Cardiac septum (tissue), 1 donor: ENCODE results near the gene HS3ST3B1. TPM values are rescaled to one million over a fixed set of nuclear protein-coding genes. Genes with fewer than 3 reads are reported as not detected.

Source experiments
- DNase-seq: peaks from one replicate; pipeline ENCODE4 v3.0.0-alpha.2; 2020; ENCODE audit warnings: low spot score
- intact Hi-C: fragments of 100-400 bp; cut with DNase I; formaldehyde crosslinking; loops from one replicate; pipeline ENCODE4 v1.14.0; 2022
- total RNA-seq: library from RNA; stranded (reverse); fragmentation: NEBNext Ultra II Directional; extraction: Animal tissue kit (Norgen Biotek cat#: 25700); gene quantifications from one replicate; pipeline ENCODE4 v1.2.1, GENCODE V29; 2021
- donor health status: DM: no; HTN: no; CAD: no.

Gene HS3ST3B1
- total RNA-seq, 1 donor from 2014 or later, result 2.6 TPM

DNA sequence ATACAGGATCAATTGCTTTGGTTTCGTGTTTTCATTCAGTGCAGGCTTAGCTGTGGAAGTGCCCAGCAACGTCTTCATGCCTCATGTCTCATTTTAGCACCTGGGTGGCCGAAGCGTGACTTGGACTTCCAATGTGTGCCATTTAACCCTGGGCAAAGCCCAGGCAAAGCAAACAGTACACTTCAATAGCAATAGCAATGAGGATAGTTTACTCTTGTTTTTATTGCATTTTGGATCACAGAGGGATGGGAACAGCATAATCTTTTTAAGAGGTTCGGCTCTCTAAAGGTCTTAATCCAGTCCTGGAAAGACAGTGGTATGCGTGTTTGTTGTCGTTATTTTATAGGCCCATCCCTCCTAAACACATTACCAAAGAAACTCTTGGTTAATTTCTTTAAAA is 86.2 kb downstream of the HS3ST3B1 start:
- intact Hi-C loops, result no loop called here
- DNase-seq, result no peak

DNA sequence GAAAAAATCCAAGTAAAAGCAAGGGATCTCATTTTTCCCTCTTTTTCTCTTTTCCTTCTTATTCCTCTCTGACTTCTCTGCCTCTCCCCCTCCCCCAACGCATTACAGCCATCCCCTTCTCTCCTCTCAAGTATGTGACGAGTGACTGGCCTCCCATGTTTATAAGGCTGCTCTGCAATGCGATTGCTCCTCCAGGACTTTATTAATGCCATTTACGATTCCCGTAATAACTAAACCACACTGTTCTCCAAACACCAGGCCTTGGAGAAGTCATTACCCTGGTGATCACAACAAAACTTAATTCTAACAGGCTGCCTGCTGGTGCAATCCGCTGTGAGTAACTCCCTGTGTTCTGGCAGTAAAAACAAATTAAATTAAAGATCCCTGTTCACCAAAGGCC is 88.8 kb downstream of the HS3ST3B1 start:
- intact Hi-C loops, result no loop called here

DNA sequence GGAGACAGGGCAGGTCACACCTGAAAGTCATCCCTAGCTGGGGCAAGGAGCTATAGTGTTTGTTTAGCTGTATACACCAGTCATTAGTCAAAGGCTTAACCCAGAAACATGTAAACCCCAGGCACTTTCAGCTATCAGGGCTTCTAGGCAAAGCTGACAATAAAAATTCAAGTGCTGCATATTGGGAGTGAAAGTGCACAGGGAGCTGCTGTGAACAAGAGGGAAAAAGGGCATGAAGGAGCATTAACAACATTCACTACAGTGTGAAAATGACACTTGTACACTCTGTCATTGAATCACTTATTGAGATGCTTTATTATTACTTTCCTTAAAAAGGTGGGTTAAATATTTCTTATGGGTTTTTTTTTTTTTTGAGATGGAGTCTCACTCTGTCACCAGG is 92.8 kb downstream of the HS3ST3B1 start:
- intact Hi-C loops, result no loop called here
- DNase-seq, result no peak

More for the DNA sequence above, 88.8 kb downstream of the HS3ST3B1 start:
- no peak for DNase-seq

DNA sequence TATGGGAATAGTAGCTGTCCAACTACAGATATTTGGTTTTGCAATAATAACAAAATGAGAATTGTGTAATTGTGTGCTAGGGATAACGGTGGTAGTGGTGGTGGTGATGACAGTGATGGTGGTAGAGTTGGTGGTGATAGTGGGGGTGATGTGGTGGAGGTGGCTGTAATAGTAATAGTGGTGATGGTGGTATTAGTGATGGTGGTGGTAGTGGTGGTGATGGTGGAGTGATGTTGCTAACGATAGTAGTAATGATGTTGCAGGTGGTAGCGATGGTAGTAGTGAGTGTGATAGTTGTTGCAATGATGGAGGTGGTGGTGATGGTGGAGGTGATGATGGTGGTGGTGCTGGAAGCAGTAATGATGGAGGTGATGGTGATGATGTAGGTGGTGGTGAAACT is 94.4 kb downstream of the HS3ST3B1 start:
- intact Hi-C loops, result no loop called here
- no peak for DNase-seq

DNA sequence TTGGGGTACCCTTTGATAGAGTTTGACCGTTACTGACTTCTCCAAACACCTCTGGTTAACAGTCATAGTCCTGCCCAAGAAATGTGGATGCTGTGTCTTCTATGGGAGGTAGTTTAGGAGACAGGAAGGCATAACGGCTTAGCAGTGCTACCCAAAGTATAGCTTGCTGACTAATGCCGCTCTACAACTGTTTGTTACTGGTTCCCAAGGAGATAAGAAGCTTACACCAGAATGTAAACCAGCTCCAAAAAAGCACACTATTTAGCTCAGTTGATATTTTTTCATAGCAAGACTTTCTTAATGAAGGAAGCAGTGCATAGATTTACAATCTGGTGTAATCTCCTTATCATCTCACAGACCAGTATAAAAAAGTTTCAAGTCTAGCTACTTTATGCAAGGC is 95.7 kb downstream of the HS3ST3B1 start:
- intact Hi-C loops, result no loop called here
- DNase-seq, result no peak

DNA sequence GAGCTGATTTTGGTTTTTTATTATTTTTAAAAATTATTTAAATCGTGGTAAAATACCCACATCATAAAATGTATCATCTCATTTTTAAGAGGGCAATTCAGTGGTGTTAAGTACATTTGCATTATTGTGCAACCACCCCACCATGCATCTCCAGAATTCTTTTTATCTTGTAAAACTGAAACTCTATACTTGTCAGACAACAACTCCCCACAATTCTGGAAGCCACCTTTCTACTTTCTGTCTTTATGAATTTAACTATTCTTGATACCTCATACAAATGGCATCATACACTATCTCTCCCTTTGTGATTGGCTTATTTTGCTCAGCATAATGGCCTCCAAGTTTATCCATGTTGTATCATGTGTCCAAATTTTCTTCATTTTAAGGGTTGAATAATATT is 97.9 kb downstream of the HS3ST3B1 start:
- intact Hi-C loops, result no loop called here
- no peak for DNase-seq

Other genes with a start within 250 kb of the HS3ST3B1 start
- gene COX10, start 231.6 kb upstream of the HS3ST3B1 start, total RNA-seq, result 43.3 TPM
- not detected for gene CDRT15, start 64.2 kb upstream of the HS3ST3B1 start, total RNA-seq